AG09309 (cell line): Measurements from ENCODE around the gene OR10A4.

ENCODE experiments used
- DNase-seq: peaks from one replicate; pipeline ENCODE4 v3.0.0-alpha.2; 2010; ENCODE audit warnings: low read depth
- H3K4me3 ChIP-seq: 2 replicates; pipeline ENCODE4 v1.5.1; 2011; ENCODE audit warnings: mild to moderate bottlenecking, low read depth, low read length, moderate library complexity; ENCODE audit not compliant: control insufficient read depth
- TF ChIP-seq, protein P1 (sequence below): IDR thresholded peaks from 2 replicates; pipeline ENCODE4 v1.5.1; 2011; ENCODE audit warnings: mild to moderate bottlenecking, low read depth, low read length, inconsistent platforms; ENCODE audit not compliant: insufficient read depth, control insufficient read depth; ENCODE audit errors: missing control alignments

The OR10A4 gene

DNA sequence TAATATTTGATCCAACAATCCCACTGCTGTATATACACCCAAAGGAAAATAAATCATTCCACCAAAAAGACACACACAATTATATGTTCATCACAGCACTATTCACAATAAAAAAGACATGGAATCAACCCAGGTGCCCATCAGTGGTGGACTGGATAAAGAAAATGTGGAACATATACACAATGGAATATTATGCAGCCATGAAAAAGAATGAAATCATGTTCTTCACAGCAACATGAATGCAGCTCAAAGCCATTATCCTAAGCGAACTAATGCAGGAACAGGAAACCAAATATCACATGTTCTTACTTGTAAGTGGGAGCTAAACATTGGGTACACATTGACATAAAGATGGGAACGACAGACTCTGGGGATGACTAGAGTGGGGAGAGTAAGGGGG lies 43.3 kb downstream of the OR10A4 start:
- DNase-seq = no peak
- no peak overlapping the region for H3K4me3 ChIP-seq
- TF ChIP-seq, protein P1, sequence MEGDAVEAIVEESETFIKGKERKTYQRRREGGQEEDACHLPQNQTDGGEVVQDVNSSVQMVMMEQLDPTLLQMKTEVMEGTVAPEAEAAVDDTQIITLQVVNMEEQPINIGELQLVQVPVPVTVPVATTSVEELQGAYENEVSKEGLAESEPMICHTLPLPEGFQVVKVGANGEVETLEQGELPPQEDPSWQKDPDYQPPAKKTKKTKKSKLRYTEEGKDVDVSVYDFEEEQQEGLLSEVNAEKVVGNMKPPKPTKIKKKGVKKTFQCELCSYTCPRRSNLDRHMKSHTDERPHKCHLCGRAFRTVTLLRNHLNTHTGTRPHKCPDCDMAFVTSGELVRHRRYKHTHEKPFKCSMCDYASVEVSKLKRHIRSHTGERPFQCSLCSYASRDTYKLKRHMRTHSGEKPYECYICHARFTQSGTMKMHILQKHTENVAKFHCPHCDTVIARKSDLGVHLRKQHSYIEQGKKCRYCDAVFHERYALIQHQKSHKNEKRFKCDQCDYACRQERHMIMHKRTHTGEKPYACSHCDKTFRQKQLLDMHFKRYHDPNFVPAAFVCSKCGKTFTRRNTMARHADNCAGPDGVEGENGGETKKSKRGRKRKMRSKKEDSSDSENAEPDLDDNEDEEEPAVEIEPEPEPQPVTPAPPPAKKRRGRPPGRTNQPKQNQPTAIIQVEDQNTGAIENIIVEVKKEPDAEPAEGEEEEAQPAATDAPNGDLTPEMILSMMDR = no peak

DNA sequence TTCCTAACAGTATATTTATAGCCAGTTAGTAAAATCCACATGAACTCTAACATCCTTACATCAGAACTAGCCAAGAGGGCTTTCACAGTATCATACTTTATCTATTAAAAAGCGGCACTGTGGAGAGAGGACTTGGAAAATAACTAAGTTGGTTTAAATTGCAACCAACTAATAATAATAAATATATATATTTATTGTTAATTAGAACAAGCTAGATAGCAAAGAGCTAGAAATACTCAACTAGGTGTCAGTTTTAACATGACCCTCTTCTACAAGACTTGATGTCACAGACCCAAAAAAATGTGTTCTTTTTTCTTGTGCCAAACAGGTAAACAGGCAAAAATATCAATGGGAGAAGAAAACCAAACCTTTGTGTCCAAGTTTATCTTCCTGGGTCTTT lies 44.3 kb downstream of the OR10A4 start, which contains the start of gene OR2D3:
Gene OR2D3, plus strand, starts transcription at position 301 of the 400 bp plus-strand sequence. Its CDS starts 0 bp downstream, at position 301.
- TF ChIP-seq, protein P1 = no peak
- no peak for DNase-seq
- H3K4me3 ChIP-seq = no peak within 1 kb of the TSS

DNA sequence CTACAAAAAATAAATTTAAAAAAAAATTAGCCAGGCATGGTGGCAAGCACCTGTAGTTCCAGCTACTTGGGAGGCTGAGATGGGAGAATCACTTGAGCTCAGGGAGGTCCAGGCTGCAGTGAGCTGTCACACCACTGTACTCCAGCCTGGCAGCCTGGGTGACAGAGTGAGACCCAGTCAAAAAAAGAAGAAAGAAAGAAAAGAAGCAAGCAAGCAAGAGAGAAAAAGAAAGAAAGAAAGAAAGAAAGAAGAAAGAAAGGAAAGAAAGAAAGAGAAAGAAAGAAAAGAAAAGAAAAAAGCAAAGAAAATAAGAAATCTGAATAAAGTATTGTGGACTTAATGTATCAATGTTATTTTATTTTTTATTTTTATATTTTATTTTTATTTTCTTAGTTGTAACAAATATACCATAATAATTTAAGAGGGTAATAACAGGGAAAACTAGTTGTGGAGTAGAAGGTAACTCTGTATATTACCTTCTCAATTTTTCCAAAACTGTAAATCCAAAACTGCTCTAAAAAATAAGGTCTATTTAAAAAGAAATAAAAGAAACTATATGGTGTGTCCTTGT lies 48.7 kb downstream of the OR10A4 start:
- TF ChIP-seq, protein P1 = no peak
- no peak overlapping the region for H3K4me3 ChIP-seq
- DNase-seq = no peak

DNA sequence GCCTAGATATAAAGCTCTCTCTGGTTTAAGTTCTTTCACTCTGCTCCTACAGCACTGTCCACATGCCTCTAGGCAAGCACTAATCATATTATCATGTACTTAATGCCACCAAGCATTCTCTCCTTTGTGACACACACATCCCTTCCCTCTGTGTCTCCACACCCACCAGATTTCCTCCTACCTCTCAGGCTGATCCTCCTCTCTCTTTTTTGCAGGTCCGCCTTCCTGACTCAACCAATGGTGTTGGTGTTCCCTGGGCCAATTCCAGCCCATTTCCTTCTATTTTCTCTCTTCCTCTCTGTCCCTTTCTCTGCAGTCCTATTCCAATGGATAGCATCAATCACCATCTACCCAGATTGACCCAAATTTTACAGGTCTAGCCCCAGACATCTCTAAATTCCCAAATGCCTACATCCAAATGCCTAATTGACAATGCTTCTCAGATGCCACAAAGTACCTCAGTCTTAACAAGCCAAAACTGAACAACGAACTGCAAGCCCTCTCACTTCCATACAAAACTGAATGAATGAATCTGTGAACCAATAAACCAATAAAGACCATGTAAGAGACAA lies 49.3 kb downstream of the OR10A4 start:
- TF ChIP-seq, protein P1 = no peak
- H3K4me3 ChIP-seq = peak overlapping the region; percentile 95
- no peak for DNase-seq

DNA sequence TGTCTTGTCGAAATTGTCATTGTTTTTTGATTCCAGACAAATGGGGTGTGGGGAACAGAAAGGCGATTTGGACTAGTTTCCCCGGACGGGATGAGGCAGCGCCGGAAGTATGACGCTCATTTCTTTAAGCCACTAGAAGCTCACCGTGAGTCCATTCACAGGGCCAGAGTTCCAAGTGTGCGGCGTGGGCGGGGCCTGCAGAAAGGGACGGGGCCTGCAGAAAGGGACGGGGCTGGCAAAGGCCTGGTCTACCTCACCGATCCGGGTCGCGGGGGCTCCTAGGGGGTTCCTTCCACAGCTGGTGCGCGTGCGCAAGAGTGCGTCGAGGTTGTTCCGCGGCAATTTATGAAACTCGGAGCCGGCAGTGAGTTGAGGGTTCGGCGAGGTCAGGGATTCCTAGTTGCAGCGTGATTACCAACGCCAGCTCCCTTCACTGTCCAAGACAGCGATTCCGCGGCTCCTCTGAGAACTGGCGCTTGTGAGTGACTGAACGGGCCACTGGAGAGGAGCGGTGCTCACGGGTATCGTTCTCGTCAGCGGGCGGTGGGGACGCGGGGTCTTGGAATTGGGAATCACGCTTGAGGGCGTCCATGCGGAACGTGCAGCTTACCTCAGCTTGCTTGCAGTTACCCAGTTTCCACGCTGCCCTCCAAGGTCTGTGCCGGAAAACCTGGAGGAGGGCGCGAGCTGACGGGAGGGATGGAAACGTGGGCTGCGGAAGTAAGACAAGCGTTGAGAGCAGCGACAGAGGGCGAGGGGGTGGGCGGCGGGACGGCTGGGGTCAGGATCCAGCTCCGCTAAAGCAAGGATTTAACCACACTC lies 50.0 kb downstream of the OR10A4 start, which contains the start of gene ZNF215:
Gene ZNF215, plus strand, starts transcription at position 219 of the 822 bp plus-strand sequence. CDS start 5,847 bp downstream, outside the sequence.
- TF ChIP-seq, protein P1 = no peak
- peak within 1 kb of the TSS; percentile 95 for H3K4me3 ChIP-seq
- peak; percentile 40 for DNase-seq

DNA sequence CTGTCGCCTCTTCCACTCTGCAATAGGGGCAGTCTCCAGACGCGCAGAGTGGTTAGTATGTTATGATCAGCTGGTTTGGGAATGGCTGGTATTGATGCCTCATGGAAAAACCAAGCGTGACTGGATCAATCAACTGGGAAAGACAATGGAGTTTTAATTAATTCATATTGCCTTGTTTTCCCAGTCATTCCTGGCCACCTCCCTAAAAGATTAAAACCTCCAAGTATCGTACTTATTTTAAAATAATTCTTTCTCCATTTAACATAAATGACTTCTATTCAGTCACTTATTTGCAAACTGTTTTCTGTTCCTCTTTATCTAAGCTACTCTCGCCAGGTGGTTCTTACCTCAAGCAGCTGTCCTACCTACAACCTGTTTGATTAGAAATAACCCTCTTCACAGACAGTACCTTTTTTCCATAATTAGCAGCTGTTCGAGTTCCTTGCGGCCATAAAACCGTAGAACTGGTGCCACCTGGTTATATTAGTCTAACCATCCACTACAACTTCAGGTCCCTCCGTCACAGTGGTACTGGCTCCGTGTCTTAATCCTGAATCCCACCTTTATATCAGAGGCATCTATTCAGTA lies 50.7 kb downstream of the OR10A4 start:
- peak overlapping the region; percentile 95 for H3K4me3 ChIP-seq
- no peak for DNase-seq
- TF ChIP-seq, protein P1 = no peak
